GM20000 (cell line): ENCODE data around the gene CBY1.

Source experiments
- DNase-seq: peaks from one replicate; pipeline ENCODE4 v3.0.0; 2012; ENCODE audit warnings: low spot score
- CTCF ChIP-seq: IDR thresholded peaks from 2 replicates; pipeline ENCODE4 v1.5.1; 2012; ENCODE audit warnings: mild to moderate bottlenecking, control low read depth; ENCODE audit errors: extremely low read depth, missing control alignments

The CBY1 gene

GRCh38 chr22:38653741-38654140 lies 2.7 kb upstream of the CBY1 start:
- TF ChIP-seq CTCF, result no peak
- no peak for DNase-seq

GRCh38 chr22:38655519-38656255 lies 751 bp upstream of the CBY1 start:
- DNase-seq, result peak; percentile 19
- TF ChIP-seq CTCF, result no peak

GRCh38 chr22:38657045-38657909 lies 839 bp downstream of the CBY1 start:
- peak; percentile 61 for DNase-seq
- TF ChIP-seq CTCF, result no peak

GRCh38 chr22:38674888-38675287 lies 18.4 kb downstream of the CBY1 start:
- DNase-seq, result no peak
- TF ChIP-seq CTCF, result no peak

- TF ChIP-seq CTCF, result no peak
- no peak for DNase-seq
Observed at GRCh38 chr22:38675833-38676232, 19.4 kb downstream of the CBY1 start.

- DNase-seq, result peak; percentile 95
- TF ChIP-seq CTCF, result peak; percentile 94
Observed at GRCh38 chr22:38681582-38682335, 25.3 kb downstream of the CBY1 start, which contains the start of gene TOMM22. Gene TOMM22, plus strand, starts transcription at chr22:38681957. Its CDS starts 22 bp downstream, at chr22:38681979.
